Measurements from ENCODE around the gene SPINK4.

Gene SPINK4

GRCh38 chr9:33256236-33256635 is 16.3 kb downstream of the SPINK4 start:
- DNase-seq (ENCODE audit: extremely low read depth in 1 of 2, low read depth in 1 of 2) = no peak

GRCh38 chr9:33257276-33257675 is 17.3 kb downstream of the SPINK4 start:
- DNase-seq (ENCODE audit: extremely low read depth in 1 of 2, low read depth in 1 of 2) = no peak

- no peak for DNase-seq (ENCODE audit: extremely low read depth in 1 of 2, low read depth in 1 of 2)
Measured at GRCh38 chr9:33260372-33260771, 20.4 kb downstream of the SPINK4 start.

- peak in 1 of 2 donors; percentile 2 for DNase-seq (ENCODE audit: extremely low read depth in 1 of 2, low read depth in 1 of 2)
Measured at GRCh38 chr9:33263131-33264002, 23.4 kb downstream of the SPINK4 start.

GRCh38 chr9:33264003-33264472 is 24.1 kb downstream of the SPINK4 start:
- peak in 1 of 2 donors; percentile 9 for DNase-seq (ENCODE audit: extremely low read depth in 1 of 2, low read depth in 1 of 2)

- peak; percentile 99 for DNase-seq (ENCODE audit: extremely low read depth in 1 of 2, low read depth in 1 of 2)
Measured at GRCh38 chr9:33264473-33265177, 24.7 kb downstream of the SPINK4 start, which contains the start of the genes BAG1 and CHMP5. TSS of gene BAG1 (minus strand) at chr9:33264708. TSS of gene CHMP5 (plus strand) at chr9:33265049. CDS start at chr9:33265079, 30 bp downstream.

- no peak for DNase-seq (ENCODE audit: extremely low read depth in 1 of 2, low read depth in 1 of 2)
Measured at GRCh38 chr9:33265211-33265865, 25.4 kb downstream of the SPINK4 start.

GRCh38 chr9:33267151-33267767 is 27.3 kb downstream of the SPINK4 start:
- no peak for DNase-seq (ENCODE audit: extremely low read depth in 1 of 2, low read depth in 1 of 2)

- DNase-seq (ENCODE audit: extremely low read depth in 1 of 2, low read depth in 1 of 2) = no peak
Measured at GRCh38 chr9:33270146-33270545, 30.2 kb downstream of the SPINK4 start.

GRCh38 chr9:33272061-33272460 is 32.1 kb downstream of the SPINK4 start:
- no peak for DNase-seq (ENCODE audit: extremely low read depth in 1 of 2, low read depth in 1 of 2)

GRCh38 chr9:33273266-33273971 is 33.5 kb downstream of the SPINK4 start:
- DNase-seq (ENCODE audit: extremely low read depth in 1 of 2, low read depth in 1 of 2) = no peak

- no peak for DNase-seq (ENCODE audit: extremely low read depth in 1 of 2, low read depth in 1 of 2)
Measured at GRCh38 chr9:33273972-33274328, 34.0 kb downstream of the SPINK4 start.

- DNase-seq (ENCODE audit: extremely low read depth in 1 of 2, low read depth in 1 of 2) = no peak
Measured at GRCh38 chr9:33277484-33277883, 37.5 kb downstream of the SPINK4 start.

- DNase-seq (ENCODE audit: extremely low read depth in 1 of 2, low read depth in 1 of 2) = no peak
Measured at GRCh38 chr9:33285502-33285901, 45.5 kb downstream of the SPINK4 start.

- no peak for DNase-seq (ENCODE audit: extremely low read depth in 1 of 2, low read depth in 1 of 2)
Measured at GRCh38 chr9:33287087-33287490, 47.1 kb downstream of the SPINK4 start.

GRCh38 chr9:33288235-33288634 is 48.3 kb downstream of the SPINK4 start:
- DNase-seq (ENCODE audit: extremely low read depth in 1 of 2, low read depth in 1 of 2) = no peak

GRCh38 chr9:33288828-33289483 is 49.0 kb downstream of the SPINK4 start:
- DNase-seq (ENCODE audit: extremely low read depth in 1 of 2, low read depth in 1 of 2) = no peak

- DNase-seq (ENCODE audit: extremely low read depth in 1 of 2, low read depth in 1 of 2) = no peak
Measured at GRCh38 chr9:33289496-33289895, 49.5 kb downstream of the SPINK4 start.

GRCh38 chr9:33289936-33290246 is 49.9 kb downstream of the SPINK4 start:
- no peak for DNase-seq (ENCODE audit: extremely low read depth in 1 of 2, low read depth in 1 of 2)

Measured in activated CD8-positive, alpha-beta memory T cell treated with anti-CD3 and anti-CD28 coated beads for 1 hour (primary cell).